BLaER1 treated with 17β-estradiol and CSF1 and Interleukin-3, amounts not matched to agents 10 nM and 100 nM (cell line): ENCODE data around the gene GOLIM4.

Experiments
- H3K27ac ChIP-seq, 11 experiments: shearing (Covaris generic); formaldehyde crosslinking; 2 replicates each; pipeline ENCODE4 v1.8.1; 2022
- H3K27me3 ChIP-seq, 11 experiments: shearing (Covaris generic); formaldehyde crosslinking; 2 replicates each; pipeline ENCODE4 v1.8.1; 2022
- H3K36me3 ChIP-seq, 11 experiments: shearing (Covaris generic); formaldehyde crosslinking; 2 replicates each; pipeline ENCODE4 v1.8.1; 2022
- H3K4me1 ChIP-seq, 10 experiments: shearing (Covaris generic); formaldehyde crosslinking; 2 replicates each; pipeline ENCODE4 v1.8.1; 2022
- H3K4me2 ChIP-seq, 11 experiments: shearing (Covaris generic); formaldehyde crosslinking; 2 replicates each; pipeline ENCODE4 v1.8.1; 2022
- H3K4me3 ChIP-seq, 10 experiments: shearing (Covaris generic); formaldehyde crosslinking; 2 replicates each; pipeline ENCODE4 v1.8.1; 2022
- H3K9ac ChIP-seq, 11 experiments: shearing (Covaris generic); formaldehyde crosslinking; 2 replicates each; pipeline ENCODE4 v1.8.1; 2022
- H3K9me3 ChIP-seq, 11 experiments: shearing (Covaris generic); formaldehyde crosslinking; replicated peaks in 1 of 11; 2 replicates each; pipeline ENCODE4 v1.8.1; 2022
- H4K20me1 ChIP-seq, 11 experiments: shearing (Covaris generic); formaldehyde crosslinking; 2 replicates each; pipeline ENCODE4 v1.8.1; 2022
- Cebpa-rat ChIP-seq, 11 experiments: shearing (Covaris generic); IDR thresholded peaks; 2 replicates each; pipeline ENCODE4 v1.8.1; 2022

The GOLIM4 gene

DNA sequence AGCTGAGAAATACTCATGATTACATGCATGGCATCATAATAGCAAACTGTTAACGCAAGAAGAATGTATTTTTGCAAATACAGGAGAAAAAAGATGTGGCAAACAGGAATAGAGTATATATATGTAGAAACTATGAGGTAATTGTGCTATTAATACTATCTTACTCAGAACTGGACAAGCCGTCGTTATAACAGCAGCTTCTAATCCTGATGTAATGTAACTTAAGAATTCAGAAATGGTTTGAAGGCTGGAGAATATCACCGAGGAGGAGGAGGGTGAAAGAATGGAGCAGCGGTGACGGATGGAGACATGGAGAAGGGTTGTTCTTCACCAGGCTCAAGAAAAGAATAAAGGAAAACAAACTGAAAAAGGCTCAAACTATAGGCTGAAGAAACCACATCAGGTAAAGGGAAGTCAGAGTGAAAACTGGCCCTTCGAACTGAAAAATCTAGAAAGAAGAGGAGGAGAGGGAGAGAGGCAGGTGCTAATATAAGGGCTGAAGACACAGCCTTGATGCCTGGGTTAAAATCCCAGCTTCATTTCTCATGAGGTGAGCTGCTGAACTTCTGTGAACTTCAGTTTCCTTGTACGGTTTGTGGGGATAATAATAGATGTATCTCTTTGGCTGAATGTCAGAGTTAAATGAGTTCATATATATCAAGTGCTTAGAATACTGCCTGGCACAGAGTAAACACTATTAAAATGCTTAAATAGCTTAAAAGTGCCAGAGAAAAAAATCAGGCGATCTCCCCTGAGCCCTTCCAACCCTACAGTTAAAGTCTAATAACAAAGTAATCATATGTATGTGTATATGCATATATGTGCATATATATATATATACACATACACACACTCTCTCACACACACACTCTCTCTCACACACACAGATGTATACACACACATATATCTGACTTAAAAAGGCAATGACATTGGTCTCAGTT lies 43.9 kb downstream of the GOLIM4 start:
- Histone ChIP-seq H3K4me2 (no peak overlapping the region; a peak in 1 of 22 replicates), H3K36me3 (peaks cover 7 to 22% (median 15%) of the 10 kb centered on the region in 11 experiments; a peak in 20 of 22 replicates), H3K27ac (no peak overlapping the region), H3K9me3 (peaks cover 20 to 23% (median 22%) of the 10 kb centered on the region in 11 experiments), H3K4me1 (peaks cover 0 to 8% (median 5%) of the 10 kb centered on the region in 10 experiments; a peak in 6 of 20 replicates), H3K27me3 (no peaks in the 10 kb centered on the region), H3K4me3 (no peak overlapping the region), H3K9ac (no peak overlapping the region), H4K20me1 (peaks cover 0 to 75% (median 49%) of the 10 kb centered on the region in 11 experiments; a peak in 20 of 22 replicates)
- TF ChIP-seq Cebpa-rat (IDR thresholded peaks at IDR 0.05) = no peak

DNA sequence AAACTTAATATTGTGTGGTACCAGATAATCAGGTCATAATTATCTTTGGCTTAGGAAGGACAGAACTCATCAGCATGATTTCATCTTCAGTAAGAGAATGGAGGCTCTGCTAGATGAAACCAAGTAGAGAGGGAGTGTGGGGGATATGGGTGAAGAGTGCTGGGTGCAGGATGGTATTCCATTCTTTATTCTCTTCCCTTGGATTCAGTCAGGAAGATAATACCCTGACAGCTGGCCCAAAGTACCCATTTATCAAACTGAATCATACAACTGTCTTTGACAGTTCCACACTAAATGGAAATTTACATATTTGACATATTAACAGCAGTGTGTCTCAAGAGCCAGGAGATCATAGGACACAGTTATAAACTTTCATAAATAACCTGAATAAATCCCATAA lies 44.7 kb downstream of the GOLIM4 start:
- H3K27me3 ChIP-seq = no peaks in the 10 kb centered on the region
- no peak overlapping the region for H3K27ac ChIP-seq
- no peak overlapping the region for H3K9ac ChIP-seq
- H3K4me2 ChIP-seq = no peak overlapping the region
- H3K9me3 ChIP-seq = peaks cover 13 to 16% (median 15%) of the 10 kb centered on the region in 11 experiments
- peaks cover 0 to 75% (median 49%) of the 10 kb centered on the region in 11 experiments; a peak in 20 of 22 replicates for H4K20me1 ChIP-seq
- H3K4me3 ChIP-seq = no peak overlapping the region
- H3K4me1 ChIP-seq = peaks cover 0 to 8% (median 5%) of the 10 kb centered on the region in 10 experiments; a peak in 6 of 20 replicates
- H3K36me3 ChIP-seq = peaks cover 3 to 15% (median 10%) of the 10 kb centered on the region in 11 experiments; a peak in 19 of 22 replicates
- no peak for TF ChIP-seq Cebpa-rat (IDR thresholded peaks at IDR 0.05)

DNA sequence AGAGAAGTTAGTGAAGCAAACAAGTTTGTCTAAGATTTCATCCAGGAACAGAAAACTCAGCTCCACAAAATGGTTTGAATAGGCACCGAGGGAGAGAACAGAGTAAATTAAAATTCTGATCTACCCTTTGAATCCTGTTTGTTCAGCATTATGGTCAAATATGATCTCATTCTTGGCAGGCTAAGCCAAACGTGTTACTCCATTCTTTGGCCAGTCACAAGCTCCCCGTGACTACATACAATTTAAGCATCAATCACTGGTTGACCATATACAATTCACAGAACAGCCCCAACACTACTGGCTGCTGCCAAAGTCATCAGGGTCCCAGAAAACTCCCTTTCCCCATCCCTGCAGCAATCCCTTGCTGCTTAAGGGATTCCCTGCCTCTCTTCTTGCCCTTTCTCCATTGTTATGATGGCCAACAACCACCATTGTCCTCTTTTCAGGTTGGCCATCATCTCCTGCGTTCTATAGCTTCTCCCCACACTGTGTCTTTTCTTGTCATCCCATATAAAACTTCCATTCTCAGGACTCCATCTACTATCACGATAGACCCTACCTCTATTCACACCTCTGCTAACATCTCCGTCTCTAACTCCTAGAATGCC lies 46.3 kb downstream of the GOLIM4 start:
- H3K4me2 ChIP-seq = no peak overlapping the region
- H3K27ac ChIP-seq = no peak overlapping the region
- peaks cover 0 to 77% (median 55%) of the 10 kb centered on the region in 11 experiments; a peak in 20 of 22 replicates for H4K20me1 ChIP-seq

DNA sequence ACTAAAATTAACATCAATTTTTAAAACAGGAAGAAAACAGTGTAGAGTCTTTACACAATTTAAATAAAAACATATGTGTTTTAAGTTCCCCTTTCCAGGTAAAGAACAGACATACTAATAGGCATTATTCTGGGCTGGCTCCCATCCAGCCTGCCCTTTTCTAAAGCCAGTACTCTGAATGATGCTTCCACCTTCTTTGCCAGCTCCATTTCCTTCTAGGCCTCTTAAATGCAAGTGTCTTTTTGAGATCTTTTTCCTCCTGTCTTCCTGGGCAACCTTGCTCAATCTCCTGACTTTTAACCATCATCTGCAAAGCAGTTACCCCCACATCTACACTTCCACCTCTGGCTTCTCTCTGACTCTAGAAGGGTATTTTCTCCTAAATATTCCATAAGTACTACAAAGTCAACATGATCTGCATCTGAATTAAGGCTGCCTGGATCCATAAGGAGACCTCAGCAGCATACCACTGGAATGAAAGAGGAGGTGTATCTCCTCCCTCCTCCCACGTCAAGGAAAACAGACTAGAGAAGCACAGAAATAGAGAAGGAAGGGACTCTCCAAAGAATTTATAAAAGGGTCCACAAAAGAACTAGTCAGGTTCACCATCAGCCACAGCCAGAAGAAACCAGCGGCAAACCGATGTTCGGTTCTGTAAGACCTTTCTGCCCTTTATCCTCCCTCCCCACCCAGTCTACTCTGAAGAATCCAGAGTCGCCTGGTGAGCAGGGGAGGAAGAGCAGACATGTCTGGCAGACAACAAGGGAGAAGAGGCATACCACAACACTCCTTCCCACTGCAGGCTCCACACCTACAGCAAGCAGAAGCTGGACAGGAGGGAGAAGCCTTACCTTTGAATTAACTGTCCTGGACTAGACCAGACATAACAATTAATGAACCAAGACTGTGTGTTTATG lies 47.1 kb downstream of the GOLIM4 start:
- Histone ChIP-seq H3K27ac (no peak overlapping the region), H3K4me3 (no peak overlapping the region), H3K36me3 (peaks cover 0 to 18% (median 6%) of the 10 kb centered on the region in 11 experiments; a peak in 15 of 22 replicates), H3K9me3 (no peaks in the 10 kb centered on the region), H3K9ac (no peak overlapping the region; a peak in 1 of 22 replicates), H3K4me2 (no peak overlapping the region; a peak in 1 of 22 replicates), H3K4me1 (peaks cover 0 to 8% (median 5%) of the 10 kb centered on the region in 10 experiments; a peak in 7 of 20 replicates), H3K27me3 (no peaks in the 10 kb centered on the region), H4K20me1 (peaks cover 0 to 70% (median 50%) of the 10 kb centered on the region in 11 experiments; a peak in 20 of 22 replicates)
- no peak for TF ChIP-seq Cebpa-rat (IDR thresholded peaks at IDR 0.05)

More for the DNA sequence above, 46.3 kb downstream of the GOLIM4 start:
- Histone ChIP-seq H3K4me1 (peaks cover 0 to 8% (median 5%) of the 10 kb centered on the region in 10 experiments; a peak in 6 of 20 replicates), H3K36me3 (peaks cover 0 to 10% (median 0%) of the 10 kb centered on the region in 11 experiments; a peak in 3 of 22 replicates), H3K27me3 (no peaks in the 10 kb centered on the region), H3K4me3 (no peak overlapping the region), H3K9me3 (no peaks in the 10 kb centered on the region; a peak in 1 of 22 replicates), H3K9ac (no peak overlapping the region)
- TF ChIP-seq Cebpa-rat (IDR thresholded peaks at IDR 0.05) = no peak

DNA sequence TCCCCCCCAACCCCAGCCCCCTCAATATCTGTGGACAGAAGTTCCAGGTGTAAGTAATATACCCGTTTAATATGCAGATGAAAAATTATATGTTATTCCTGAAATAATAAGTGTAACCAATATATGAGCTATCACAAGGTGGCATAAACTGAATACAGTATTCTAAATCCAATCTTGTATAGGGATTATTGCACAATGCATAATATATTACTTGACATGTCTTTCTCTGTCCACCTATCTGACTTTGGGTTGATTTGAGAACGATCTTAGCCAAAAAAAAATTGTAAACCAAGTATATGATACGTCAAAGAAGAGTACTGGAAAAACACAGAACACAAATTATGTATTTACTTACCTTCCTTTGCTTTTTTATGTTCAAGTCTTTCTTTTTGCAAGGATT lies 47.8 kb downstream of the GOLIM4 start:
- no peak overlapping the region for H3K9ac ChIP-seq

DNA sequence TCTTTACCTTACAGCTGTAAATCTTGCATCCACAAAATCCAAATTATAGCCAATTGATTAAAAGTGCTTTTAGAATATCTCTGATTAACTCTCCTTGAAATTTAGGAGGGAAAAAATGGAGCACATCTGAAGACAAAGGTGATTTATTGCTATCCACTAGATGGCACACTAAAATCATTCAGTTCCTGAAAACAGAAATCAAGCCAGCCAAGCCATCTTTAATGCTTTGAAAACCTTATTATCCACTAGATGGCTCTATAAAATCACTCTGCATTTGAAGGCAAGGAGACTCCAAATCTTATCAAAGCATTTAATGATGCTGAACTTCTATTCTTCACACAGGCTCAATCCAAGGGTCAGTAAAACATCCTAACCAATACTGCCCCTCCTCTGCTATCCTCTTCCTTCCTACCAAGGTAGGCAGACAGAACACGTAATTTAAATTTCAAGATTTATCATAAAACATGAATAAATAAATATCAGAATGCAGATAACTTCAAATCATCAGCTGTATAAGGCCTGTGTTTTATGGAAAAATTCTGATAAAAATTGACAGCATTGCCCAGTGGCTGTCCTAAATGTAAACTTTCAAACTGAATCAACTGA lies 48.4 kb downstream of the GOLIM4 start:
- Histone ChIP-seq H4K20me1 (peaks cover 0 to 56% (median 43%) of the 10 kb centered on the region in 11 experiments; a peak in 20 of 22 replicates), H3K4me3 (no peak overlapping the region), H3K4me1 (peaks cover 0 to 10% (median 6%) of the 10 kb centered on the region in 10 experiments; a peak in 7 of 20 replicates), H3K27ac (no peak overlapping the region), H3K27me3 (no peaks in the 10 kb centered on the region), H3K36me3 (peaks cover 7 to 32% (median 19%) of the 10 kb centered on the region in 11 experiments; a peak in 21 of 22 replicates), H3K9me3 (no peaks in the 10 kb centered on the region), H3K4me2 (no peak overlapping the region), H3K9ac (no peak overlapping the region)
- no peak for TF ChIP-seq Cebpa-rat (IDR thresholded peaks at IDR 0.05)

More for the DNA sequence above, 47.8 kb downstream of the GOLIM4 start:
- H3K9me3 ChIP-seq = no peaks in the 10 kb centered on the region
- H3K4me1 ChIP-seq = peaks cover 0 to 8% (median 6%) of the 10 kb centered on the region in 10 experiments; a peak in 7 of 20 replicates
- H3K4me2 ChIP-seq = no peak overlapping the region
- no peaks in the 10 kb centered on the region for H3K27me3 ChIP-seq
- H3K4me3 ChIP-seq = no peak overlapping the region
- peaks cover under 1 to 25% (median 12%) of the 10 kb centered on the region in 11 experiments; a peak in 20 of 22 replicates for H3K36me3 ChIP-seq
- no peak for TF ChIP-seq Cebpa-rat (IDR thresholded peaks at IDR 0.05)
- no peak overlapping the region for H3K27ac ChIP-seq
- H4K20me1 ChIP-seq = peaks cover 0 to 63% (median 48%) of the 10 kb centered on the region in 11 experiments; a peak in 20 of 22 replicates

DNA sequence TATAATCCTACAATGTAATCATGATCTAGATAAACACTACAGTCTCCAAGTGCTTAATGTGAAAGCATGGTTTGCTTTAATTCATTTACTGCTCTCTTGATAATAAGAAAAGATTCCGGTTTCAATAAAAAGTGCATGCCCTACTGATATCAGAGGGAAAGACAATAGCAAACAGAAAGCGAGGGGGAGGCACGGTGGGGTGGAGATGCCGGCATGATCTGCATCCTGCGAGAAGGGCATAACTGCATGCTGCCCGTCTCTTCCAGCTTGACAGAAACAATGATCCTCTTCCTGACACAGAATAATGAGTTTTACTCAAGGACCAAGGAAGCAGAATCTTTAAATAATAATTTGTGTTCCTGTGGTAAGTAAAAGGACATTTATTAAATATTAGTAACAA lies 51.7 kb downstream of the GOLIM4 start:
- H3K4me2 ChIP-seq = no peak overlapping the region
- no peak overlapping the region for H3K9ac ChIP-seq
- no peak overlapping the region for H3K27ac ChIP-seq
- peaks cover 0 to 10% (median 0%) of the 10 kb centered on the region in 10 experiments; a peak in 4 of 20 replicates for H3K4me1 ChIP-seq
- TF ChIP-seq Cebpa-rat (IDR thresholded peaks at IDR 0.05) = no peak
- H3K4me3 ChIP-seq = no peak overlapping the region
- peaks cover 0 to 24% (median 17%) of the 10 kb centered on the region in 11 experiments; a peak in 18 of 22 replicates for H4K20me1 ChIP-seq
- H3K36me3 ChIP-seq = peaks cover 10 to 64% (median 38%) of the 10 kb centered on the region in 11 experiments; a peak in 21 of 22 replicates
- no peaks in the 10 kb centered on the region for H3K9me3 ChIP-seq
- no peaks in the 10 kb centered on the region for H3K27me3 ChIP-seq
